Skeletal muscle cell (primary cell): Measurements from ENCODE around the gene ALPP.
"Not testable (repeated sequence)": the region's sequence is repeated elsewhere in the genome, so short reads cannot be mapped to it uniquely, and the experiment has no call there.

Experiments
- DNase-seq: peaks from one replicate; pipeline ENCODE4 v3.0.0-alpha.2; 2010; ENCODE audit warnings: low read depth
- H3K4me3 ChIP-seq: 2 replicates; pipeline ENCODE4 v1.5.1; 2011; ENCODE audit warnings: low read depth, mild to moderate bottlenecking, control low read depth, low read length, moderate library complexity

ALPP gene

GRCh38 chr2:232418056-232418455 is 39.5 kb downstream of the ALPP start:
- H3K4me3 ChIP-seq: no peak overlapping the region
- no peak for DNase-seq

- no peak for DNase-seq
- peak overlapping the region; percentile 18 for H3K4me3 ChIP-seq
These were observed 40.1 kb downstream of the ALPP start for GRCh38 chr2:232418466-232419244.

DNA sequence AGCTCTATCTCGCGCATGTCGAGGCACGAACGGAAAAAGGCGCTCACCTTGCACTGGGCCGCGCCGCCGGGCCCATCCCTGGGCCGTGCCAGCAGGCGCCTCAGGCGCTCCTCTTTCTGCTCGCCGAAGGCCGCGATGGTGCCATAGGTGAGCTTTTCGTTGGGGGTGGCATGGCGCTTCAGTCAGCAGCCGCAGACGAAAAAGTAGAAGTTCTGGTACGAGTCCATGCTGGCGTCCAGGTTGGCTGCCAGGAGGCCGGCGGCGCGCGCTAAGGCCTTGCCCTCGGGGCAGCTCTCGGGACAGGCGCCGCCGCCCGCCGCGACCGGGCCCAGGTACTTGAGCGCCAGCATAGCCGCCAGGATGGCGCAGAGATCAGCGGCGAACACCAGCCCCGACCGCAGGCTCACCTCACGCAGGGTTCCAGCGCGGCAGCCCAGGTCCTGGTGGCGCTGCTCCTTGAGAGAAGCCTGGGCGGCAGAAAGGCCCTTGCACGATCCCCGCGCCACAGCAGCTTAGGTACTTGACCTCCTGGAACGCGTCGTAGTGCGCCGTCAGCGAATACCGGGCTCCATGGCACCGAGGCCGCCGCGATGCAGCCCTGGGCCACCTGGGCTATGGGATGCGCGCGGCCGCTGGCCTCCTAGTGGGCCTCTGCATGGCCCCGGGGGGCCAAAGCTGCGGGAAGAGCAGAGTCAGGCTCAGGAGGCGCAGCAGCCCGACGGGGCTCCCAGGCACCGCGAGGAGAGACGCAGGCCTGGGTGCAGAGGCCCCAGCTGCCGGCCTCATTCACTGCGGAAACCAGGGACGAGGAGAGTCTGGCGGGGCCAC is 40.9 kb downstream of the ALPP start:
- DNase-seq: no peak
- H3K4me3 ChIP-seq: no peak overlapping the region

GRCh38 chr2:232420073-232420454 is 41.5 kb downstream of the ALPP start:
- no peak for DNase-seq
- no peak overlapping the region for H3K4me3 ChIP-seq

GRCh38 chr2:232420463-232421188 is 42.1 kb downstream of the ALPP start:
- H3K4me3 ChIP-seq: no peak overlapping the region
- no peak for DNase-seq

- DNase-seq: no peak
- H3K4me3 ChIP-seq: no peak overlapping the region
These were observed 42.7 kb downstream of the ALPP start for GRCh38 chr2:232421189-232421785.

DNA sequence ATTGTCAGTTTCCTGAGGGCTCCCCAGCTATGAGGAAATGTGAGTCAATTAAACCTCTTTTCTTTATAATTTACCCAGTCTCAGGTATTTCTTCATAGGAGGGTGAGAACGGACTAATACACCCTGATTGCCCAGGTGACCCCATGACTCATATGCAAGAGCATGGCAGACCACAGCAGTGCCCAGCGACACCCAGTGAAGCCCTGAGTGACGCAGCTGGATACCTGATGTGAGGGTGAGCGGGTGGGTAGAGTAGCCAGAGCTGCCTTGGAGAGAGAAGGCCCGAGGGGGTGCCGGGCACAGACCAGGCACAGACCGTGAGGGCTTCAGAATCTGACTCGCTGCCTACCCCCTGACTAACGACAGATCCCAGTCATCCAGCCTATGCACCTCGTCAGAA is 43.5 kb downstream of the ALPP start:
- H3K4me3 ChIP-seq: no peak overlapping the region
- DNase-seq: no peak

- H3K4me3 ChIP-seq, DNase-seq: not testable (repeated sequence)
These were observed 44.4 kb downstream of the ALPP start for GRCh38 chr2:232422996-232423395.

- not testable (repeated sequence) for H3K4me3 ChIP-seq, DNase-seq
These were observed 44.9 kb downstream of the ALPP start for GRCh38 chr2:232423407-232423806.

DNA sequence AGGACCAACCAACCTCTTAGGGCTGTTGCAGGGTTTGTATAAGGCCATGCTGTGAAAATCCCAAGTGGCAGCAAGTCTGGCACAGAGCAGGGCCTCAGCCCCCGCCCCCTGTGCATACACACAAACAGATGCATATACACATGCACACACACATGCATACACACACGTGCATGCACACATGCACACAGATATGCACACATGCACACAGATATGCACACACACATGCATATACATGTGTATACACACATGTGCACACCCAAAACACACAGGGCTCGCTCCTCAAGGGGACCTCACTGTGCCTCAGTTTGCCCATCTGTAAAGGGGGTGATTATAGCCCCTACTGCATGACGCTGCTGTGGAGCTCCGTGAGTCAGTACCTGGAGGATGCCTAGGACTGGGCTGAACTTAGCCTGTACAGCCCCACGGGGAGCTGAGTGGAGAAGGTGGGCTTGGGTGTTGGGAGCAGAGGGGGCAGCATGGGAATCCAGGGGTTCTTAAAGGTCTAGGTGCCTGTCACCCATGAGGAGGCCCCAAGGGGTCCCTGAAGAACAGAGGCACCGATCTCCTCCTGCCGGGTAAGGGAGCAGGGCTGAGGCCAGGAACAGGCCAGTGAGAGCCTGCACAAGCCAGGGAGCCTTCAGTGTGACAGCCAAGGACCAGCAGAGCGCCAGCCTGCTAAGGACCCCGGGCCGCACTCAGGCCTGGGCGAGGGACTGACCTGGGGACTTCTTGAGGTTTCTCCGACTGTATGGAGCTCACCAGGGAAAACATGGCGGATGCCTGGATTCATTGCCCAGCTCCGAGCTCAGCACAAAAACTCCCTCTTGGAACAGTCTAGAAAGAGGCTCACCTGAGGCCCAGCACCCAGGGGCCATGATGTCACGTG is 53.4 kb downstream of the ALPP start:
- no peak overlapping the region for H3K4me3 ChIP-seq
- DNase-seq: no peak
